ENCODE data around the gene JPH4.
A peak's percentile ranks its signal among the peaks of the same experiment; 100 is the strongest.
"Not testable (repeated sequence)": the region's sequence is repeated elsewhere in the genome, so short reads cannot be mapped to it uniquely, and the experiment has no call there.

Gene JPH4

GRCh38 chr14:23600322-23600707 lies 21.7 kb upstream of the JPH4 start:
- H3K27ac Mint-ChIP-seq: peak overlapping the region; percentile 3
- peaks cover 18% of the 10 kb centered on the region for H3K4me1 Mint-ChIP-seq

GRCh38 chr14:23594191-23594590 lies 15.6 kb upstream of the JPH4 start:
- ATAC-seq; H3K36me3 Mint-ChIP-seq; H3K9me3 Mint-ChIP-seq; DNase-seq (ENCODE audit: low spot score in 2 of 2); H3K4me3 Mint-ChIP-seq; H3K4me1 Mint-ChIP-seq; H3K27ac Mint-ChIP-seq: not testable (repeated sequence)

More at GRCh38 chr14:23600322-23600707, 21.7 kb upstream of the JPH4 start:
- no peaks in the 10 kb centered on the region for H3K36me3 Mint-ChIP-seq
- DNase-seq (ENCODE audit: low spot score in 2 of 2) (no peak), ATAC-seq (no peak)
- H3K9me3 Mint-ChIP-seq: peaks cover 3% of the 10 kb centered on the region
- H3K4me3 Mint-ChIP-seq: no peak overlapping the region

GRCh38 chr14:23590198-23590597 lies 11.6 kb upstream of the JPH4 start:
- Mint-ChIP-seq H3K27ac (no peak overlapping the region), H3K9me3 (no peaks in the 10 kb centered on the region), H3K4me1 (peaks cover 12% of the 10 kb centered on the region), H3K36me3 (no peaks in the 10 kb centered on the region), H3K4me3 (no peak overlapping the region)
- ATAC-seq: no peak
- no peak for DNase-seq (ENCODE audit: low spot score in 2 of 2)

- no peak for DNase-seq (ENCODE audit: low spot score in 2 of 2)
- ATAC-seq: no peak
- peaks cover 12% of the 10 kb centered on the region for H3K4me1 Mint-ChIP-seq
- H3K27ac Mint-ChIP-seq: peak overlapping the region; percentile 17
- H3K4me3 Mint-ChIP-seq: no peak overlapping the region
- H3K9me3 Mint-ChIP-seq: no peaks in the 10 kb centered on the region
- no peaks in the 10 kb centered on the region for H3K36me3 Mint-ChIP-seq
Measured at GRCh38 chr14:23589606-23590005, 11.0 kb upstream of the JPH4 start.

- Mint-ChIP-seq H3K4me1 (peaks cover 12% of the 10 kb centered on the region), H3K9me3 (no peaks in the 10 kb centered on the region), H3K27ac (peak overlapping the region; percentile 17), H3K4me3 (no peak overlapping the region), H3K36me3 (no peaks in the 10 kb centered on the region)
- DNase-seq (ENCODE audit: low spot score in 2 of 2) (peak; percentile 78 to 90), ATAC-seq (peak; percentile 99)
Measured at GRCh38 chr14:23588884-23589598, 10.5 kb upstream of the JPH4 start.

- ATAC-seq; H3K4me3 Mint-ChIP-seq; H3K27ac Mint-ChIP-seq; DNase-seq (ENCODE audit: low spot score in 2 of 2); H3K36me3 Mint-ChIP-seq; H3K9me3 Mint-ChIP-seq: not testable (repeated sequence)
- peaks cover 11% of the 10 kb centered on the region for H3K4me1 Mint-ChIP-seq
Measured at GRCh38 chr14:23584527-23585203, 6.1 kb upstream of the JPH4 start.

- H3K9me3 Mint-ChIP-seq; H3K4me1 Mint-ChIP-seq; H3K4me3 Mint-ChIP-seq; H3K27ac Mint-ChIP-seq; H3K36me3 Mint-ChIP-seq; ATAC-seq; DNase-seq (ENCODE audit: low spot score in 2 of 2): not testable (repeated sequence)
Measured at GRCh38 chr14:23583761-23584526, 5.4 kb upstream of the JPH4 start.

- Mint-ChIP-seq H3K4me1 (peaks cover 9% of the 10 kb centered on the region), H3K27ac (no peak overlapping the region), H3K36me3 (no peaks in the 10 kb centered on the region), H3K4me3 (no peak overlapping the region), H3K9me3 (no peaks in the 10 kb centered on the region)
- DNase-seq (ENCODE audit: low spot score in 2 of 2): no peak
- ATAC-seq: no peak
Measured at GRCh38 chr14:23582906-23583760, 4.5 kb upstream of the JPH4 start.

- ATAC-seq (no peak), DNase-seq (ENCODE audit: low spot score in 2 of 2) (no peak)
- Mint-ChIP-seq H3K36me3 (no peaks in the 10 kb centered on the region), H3K9me3 (no peaks in the 10 kb centered on the region), H3K4me1 (peaks cover 20% of the 10 kb centered on the region), H3K27ac (no peak overlapping the region), H3K4me3 (no peak overlapping the region)
Measured at GRCh38 chr14:23580948-23581281, 2.3 kb upstream of the JPH4 start.

- no peak overlapping the region for H3K27ac Mint-ChIP-seq
- no peak overlapping the region for H3K4me3 Mint-ChIP-seq
- DNase-seq (ENCODE audit: low spot score in 2 of 2) (no peak), ATAC-seq (no peak)
- no peaks in the 10 kb centered on the region for H3K36me3 Mint-ChIP-seq
- peaks cover 20% of the 10 kb centered on the region for H3K4me1 Mint-ChIP-seq
- H3K9me3 Mint-ChIP-seq: no peaks in the 10 kb centered on the region
Measured at GRCh38 chr14:23580152-23580926, 1.7 kb upstream of the JPH4 start.

- Mint-ChIP-seq H3K36me3 (no peaks in the 10 kb centered on the region), H3K4me3 (no peak overlapping the region), H3K27ac (no peak overlapping the region), H3K9me3 (no peaks in the 10 kb centered on the region), H3K4me1 (peaks cover 20% of the 10 kb centered on the region)
- ATAC-seq (no peak), DNase-seq (ENCODE audit: low spot score in 2 of 2) (no peak)
Measured at GRCh38 chr14:23579739-23580138, 1.1 kb upstream of the JPH4 start.

GRCh38 chr14:23579311-23579630 lies 681 bp upstream of the JPH4 start:
- Mint-ChIP-seq H3K9me3 (no peaks in the 10 kb centered on the region), H3K4me1 (peaks cover 20% of the 10 kb centered on the region), H3K27ac (no peak overlapping the region), H3K4me3 (no peak overlapping the region), H3K36me3 (no peaks in the 10 kb centered on the region)
- ATAC-seq (no peak), DNase-seq (ENCODE audit: low spot score in 2 of 2) (no peak)

GRCh38 chr14:23577710-23578392 lies 739 bp downstream of the JPH4 start:
- H3K4me3 Mint-ChIP-seq: peak overlapping the region; percentile 42
- H3K36me3 Mint-ChIP-seq: no peaks in the 10 kb centered on the region
- no peak overlapping the region for H3K27ac Mint-ChIP-seq
- DNase-seq (ENCODE audit: low spot score in 2 of 2): no peak
- H3K9me3 Mint-ChIP-seq: no peaks in the 10 kb centered on the region
- peaks cover 20% of the 10 kb centered on the region for H3K4me1 Mint-ChIP-seq
- no peak for ATAC-seq

GRCh38 chr14:23577004-23577681 lies 1.4 kb downstream of the JPH4 start:
- Mint-ChIP-seq H3K9me3 (no peaks in the 10 kb centered on the region), H3K4me3 (peak overlapping the region; percentile 42), H3K4me1 (peaks cover 20% of the 10 kb centered on the region), H3K36me3 (no peaks in the 10 kb centered on the region), H3K27ac (no peak overlapping the region)
- peak; percentile 47 for ATAC-seq
- no peak for DNase-seq (ENCODE audit: low spot score in 2 of 2)

All from stimulated activated effector memory CD8-positive, alpha-beta T cell treated with anti-CD3 and anti-CD28 coated beads, Interleukin-12 subunit alpha, Interleukin-12 subunit beta, amount 100 ng/mL, for 72 hours (primary cell).